GM19351 (cell line): Measurements from ENCODE around the gene HIVEP3.

Source experiments
- ATAC-seq: cut with Tn5 transposase; IDR thresholded peaks from one replicate; pipeline ENCODE4 v1.9.1; 2021; ENCODE audit warnings: mild to moderate bottlenecking, moderate library complexity; ENCODE audit not compliant: unreplicated experiment

Gene HIVEP3

DNA sequence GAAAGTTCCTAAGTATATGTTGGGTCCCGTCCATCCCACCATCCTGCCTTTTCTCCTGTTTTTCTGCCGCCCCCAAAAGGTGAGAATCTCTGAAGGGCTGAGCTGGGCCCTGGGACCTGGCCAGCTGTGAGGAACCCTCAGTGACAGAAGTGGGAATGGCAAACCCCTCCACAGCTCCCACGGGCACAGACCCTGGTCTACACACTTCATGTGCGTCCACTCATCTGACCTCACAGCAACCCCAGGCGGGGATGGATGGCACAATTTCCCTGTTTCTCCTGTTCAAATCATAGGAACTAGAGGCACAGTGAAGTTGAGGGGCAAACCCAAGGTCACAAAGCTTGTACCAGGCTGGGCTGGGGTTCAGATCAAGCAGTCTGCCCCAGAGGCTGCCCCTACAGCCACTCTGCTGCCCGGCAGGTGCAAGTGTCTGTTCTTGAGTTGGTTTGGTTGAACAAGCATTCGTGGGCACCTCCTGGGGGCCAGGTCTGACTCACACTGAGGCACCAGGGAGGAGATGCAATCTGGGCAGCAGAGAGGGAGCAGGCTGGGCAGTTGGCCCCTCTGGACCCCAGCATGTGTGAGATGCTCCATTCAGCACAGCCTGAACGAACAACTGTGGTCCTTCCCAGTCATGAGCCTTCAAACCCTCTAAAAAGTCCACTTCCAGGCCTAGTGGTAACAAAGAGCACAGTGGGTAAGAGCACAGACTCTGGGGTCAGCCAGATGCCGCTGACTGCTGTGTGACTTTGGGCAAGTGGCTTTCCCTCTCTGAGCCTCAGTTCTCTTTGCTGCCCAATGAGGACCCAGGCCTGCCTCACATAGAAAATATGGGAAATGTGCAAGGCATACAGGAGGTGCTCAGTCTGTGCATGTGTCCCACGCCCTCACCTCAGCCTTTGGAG, 438.3 kb downstream of the HIVEP3 start:
- ATAC-seq, result no peak

DNA sequence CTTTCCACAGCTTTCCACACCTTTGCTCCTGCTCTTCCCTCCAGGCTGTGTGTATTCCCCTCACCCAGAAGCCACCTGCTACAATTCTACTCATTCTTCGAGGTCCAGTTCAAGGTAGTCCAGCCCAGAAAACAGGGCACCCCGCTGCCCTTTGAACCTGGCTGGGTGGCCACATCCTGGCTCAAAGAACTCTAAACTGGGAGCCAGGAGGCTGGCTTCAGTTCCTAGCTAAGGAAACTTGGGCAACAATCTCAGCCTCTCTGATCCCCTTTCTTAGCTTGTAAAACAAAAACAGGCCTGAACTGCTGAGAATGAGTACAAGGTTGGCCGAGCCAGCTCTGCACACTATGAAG, 438.9 kb downstream of the HIVEP3 start:
- no peak for ATAC-seq

DNA sequence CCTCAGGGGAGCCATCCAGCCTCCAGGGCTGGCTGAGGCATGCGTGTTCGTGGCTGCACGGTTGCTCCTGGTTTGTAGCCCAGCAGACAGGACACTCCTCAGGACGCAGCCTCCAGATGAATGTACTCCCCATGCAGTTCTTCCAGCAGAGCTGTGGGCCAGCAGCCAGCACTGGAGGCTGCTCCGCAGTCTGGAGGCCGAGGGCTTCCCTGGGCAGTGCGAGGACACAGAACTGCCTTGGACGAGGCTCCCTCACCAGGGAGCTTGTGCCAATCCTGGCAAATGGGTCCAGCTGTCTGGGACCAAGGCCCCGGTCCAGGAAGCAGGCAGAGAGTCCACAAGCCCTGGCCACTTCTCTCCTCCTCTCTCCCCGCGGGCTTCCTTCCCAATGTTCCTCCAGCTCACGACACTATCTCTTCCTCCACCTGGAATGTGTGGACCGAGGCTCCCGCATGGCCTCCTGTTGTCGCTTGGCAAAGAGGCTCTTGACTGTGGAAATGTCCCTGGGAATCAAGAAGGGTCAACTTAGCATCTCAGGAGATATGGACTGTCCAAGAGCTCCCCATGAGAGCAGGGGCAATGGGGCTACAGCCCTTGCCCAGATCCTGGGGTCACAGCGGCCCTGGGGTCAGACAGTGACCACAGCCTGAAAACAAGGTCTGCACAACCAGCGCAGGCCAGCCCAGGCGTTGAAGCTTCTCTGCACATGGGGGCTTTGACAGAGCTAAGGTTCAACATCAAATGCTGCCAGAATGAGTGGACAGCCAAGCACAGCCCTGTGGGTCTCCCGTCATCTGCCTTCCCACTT, 439.5 kb downstream of the HIVEP3 start:
- ATAC-seq, result no peak

GRCh38 chr1:41478118-41478748, 440.5 kb downstream of the HIVEP3 start:
- ATAC-seq, result no peak

DNA sequence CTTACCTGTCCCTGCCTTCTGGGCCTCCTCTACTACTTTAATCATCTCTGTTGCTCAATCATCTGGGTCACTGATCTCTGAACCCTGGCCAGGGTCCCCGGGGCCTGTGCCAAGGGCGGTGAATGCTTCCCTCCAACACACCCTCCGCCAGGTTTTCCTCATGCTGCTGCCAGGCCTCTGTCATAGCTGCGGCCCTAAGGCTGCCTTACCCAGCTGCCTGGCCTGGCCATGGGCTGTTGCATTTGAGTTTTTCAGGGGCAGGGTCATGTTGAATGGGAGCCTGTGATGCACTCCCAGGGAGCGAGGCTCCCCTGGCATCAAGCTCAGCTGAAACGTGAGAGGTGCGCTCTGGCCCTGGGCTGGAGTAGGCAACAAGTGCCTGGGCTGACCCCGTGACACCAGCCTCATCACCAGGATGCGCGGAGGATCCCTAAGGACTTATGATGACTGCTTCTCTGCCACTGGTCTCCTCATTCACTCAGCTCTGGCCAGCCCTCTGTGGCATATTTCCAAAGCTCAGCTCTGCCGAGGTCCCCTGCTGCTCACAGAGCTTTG, 441.8 kb downstream of the HIVEP3 start:
- no peak for ATAC-seq

DNA sequence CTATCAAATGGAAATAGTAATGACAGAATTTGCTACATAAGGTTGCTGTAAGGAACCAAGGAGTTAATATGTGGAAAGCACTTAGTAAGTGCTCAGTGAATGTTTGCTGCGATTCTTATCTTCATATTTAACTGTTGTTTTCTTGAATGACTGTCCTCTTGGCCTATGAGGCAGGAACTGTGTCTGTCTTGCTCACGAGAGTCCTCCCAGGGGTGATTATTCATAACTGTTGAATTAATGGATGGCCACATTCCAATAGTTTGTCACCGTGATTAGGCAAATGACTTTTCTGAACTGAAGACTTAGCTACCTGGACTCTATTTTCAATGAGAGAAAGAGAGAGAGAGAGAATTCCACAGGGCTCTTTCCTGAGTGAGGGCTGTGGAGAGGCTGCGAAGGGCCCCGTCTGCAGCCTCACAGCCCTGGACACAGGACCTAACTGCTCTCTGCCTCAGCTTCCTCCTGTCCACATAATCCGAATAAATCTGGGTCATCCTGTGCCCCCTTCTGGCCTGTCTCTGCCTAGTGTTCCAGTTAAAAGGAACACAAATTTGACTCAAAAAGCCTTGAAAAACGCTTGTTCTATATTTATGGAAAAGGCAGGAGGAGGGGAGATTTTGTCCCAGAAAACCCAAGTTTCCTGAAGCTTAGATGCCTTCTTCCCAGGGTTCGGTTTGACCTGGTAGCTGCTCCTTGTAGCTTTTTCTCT, 442.7 kb downstream of the HIVEP3 start:
- no peak for ATAC-seq

- ATAC-seq, result no peak
Observed at GRCh38 chr1:41475346-41475745, 443.4 kb downstream of the HIVEP3 start.

DNA sequence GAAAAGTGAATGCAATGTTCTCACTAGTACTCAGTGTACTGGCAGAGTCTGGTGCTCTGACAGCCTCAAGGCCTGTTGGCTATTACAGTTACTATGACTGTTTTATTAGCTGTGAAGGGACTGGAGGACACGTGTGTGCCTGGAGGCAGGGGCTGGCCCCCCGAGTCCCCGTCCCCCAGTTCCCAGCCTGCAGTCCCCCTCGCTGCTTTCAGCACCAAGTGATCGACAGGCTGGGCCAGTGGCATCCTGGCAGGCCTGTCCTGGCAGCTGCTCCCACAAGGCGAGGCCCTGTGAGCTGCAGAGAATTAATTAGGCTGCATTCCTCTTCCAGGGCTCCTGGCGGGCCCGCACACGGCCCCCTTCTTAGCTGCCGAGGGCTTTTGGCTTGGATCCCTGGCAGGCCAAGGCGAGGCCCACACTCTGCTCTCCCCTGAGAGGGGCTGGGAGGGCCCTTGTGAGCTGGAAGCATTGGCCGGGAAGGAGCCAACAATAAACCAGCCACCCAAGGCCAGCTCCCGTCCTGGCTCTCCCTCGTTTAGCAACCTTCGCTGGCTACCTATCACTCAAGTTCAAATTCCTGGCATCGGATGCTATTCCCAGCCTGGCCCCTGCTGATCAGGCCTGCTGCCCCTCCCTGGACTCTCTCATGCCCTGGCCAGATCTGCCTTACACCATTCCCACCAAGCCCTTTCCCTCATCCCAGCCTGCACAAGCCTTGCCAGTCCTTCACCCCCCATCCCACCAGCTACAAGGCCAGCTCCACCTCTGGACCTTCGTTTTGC, 444.0 kb downstream of the HIVEP3 start:
- ATAC-seq, result no peak

GRCh38 chr1:41473738-41474362, 444.9 kb downstream of the HIVEP3 start:
- ATAC-seq, result no peak

- ATAC-seq, result no peak
Observed at GRCh38 chr1:41471658-41472057, 447.1 kb downstream of the HIVEP3 start.

GRCh38 chr1:41469706-41470105, 449.0 kb downstream of the HIVEP3 start:
- ATAC-seq, result no peak

GRCh38 chr1:41468122-41468762, 450.5 kb downstream of the HIVEP3 start:
- no peak for ATAC-seq

GRCh38 chr1:41467673-41468072, 451.0 kb downstream of the HIVEP3 start:
- ATAC-seq, result no peak

- no peak for ATAC-seq
Observed at GRCh38 chr1:41466146-41466545, 452.6 kb downstream of the HIVEP3 start.

DNA sequence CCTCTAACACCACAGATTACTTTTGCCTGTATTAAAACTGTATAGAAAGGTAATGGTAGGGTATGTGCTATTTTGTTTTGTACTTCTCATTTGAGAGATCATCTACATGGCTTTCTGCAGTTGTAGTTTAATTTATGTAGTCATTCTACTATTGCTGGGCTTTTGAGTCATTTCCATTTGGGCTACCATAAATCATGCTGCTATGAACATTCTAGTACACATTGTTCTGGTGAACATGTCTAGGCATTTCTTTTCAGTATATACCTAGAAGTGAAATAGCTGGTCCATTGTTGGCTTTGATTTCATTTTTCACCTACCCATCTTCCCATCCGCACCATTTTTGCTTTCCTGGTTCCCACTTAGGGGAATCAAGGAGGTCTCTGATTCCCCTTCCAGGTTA, 453.0 kb downstream of the HIVEP3 start:
- ATAC-seq, result no peak

DNA sequence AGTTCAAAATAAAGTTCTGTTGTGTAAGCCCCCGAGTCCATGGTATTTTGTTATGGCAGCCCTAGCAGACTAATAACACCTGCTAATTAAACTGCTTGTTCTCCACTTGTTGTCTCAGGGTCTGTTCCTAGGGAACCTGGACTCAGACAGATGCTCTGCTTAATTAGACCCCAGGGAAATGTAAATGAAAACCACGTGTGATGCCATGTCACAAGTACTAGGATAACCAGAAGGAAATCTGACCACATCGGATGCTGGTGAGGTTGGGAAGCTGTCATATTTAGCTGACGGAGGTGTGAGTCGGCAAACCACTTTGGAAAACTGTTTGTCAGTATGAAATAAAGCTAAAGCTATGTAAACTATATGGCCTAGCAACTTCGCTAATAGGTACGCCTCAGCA, 453.8 kb downstream of the HIVEP3 start:
- ATAC-seq, result no peak

DNA sequence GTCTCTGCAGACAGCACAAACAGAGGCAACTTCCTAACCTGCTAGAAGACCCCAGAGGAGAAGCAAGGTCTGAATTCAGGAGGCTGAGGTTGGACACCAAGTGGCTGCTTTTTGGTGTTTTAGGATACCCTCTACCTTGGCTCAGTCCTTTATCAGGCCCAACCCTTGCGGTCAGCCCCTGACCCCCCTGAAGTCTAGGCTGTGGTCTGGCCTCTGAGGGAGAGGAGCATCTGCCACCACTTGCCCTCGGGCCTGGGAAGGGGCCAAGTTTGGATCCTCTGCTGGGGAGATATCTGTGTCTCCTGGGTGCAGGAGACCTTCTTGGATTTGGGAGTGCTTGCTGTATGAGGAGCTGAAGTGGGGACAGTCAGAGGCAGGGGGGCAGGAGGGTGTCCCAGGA, 455.2 kb downstream of the HIVEP3 start:
- no peak for ATAC-seq

DNA sequence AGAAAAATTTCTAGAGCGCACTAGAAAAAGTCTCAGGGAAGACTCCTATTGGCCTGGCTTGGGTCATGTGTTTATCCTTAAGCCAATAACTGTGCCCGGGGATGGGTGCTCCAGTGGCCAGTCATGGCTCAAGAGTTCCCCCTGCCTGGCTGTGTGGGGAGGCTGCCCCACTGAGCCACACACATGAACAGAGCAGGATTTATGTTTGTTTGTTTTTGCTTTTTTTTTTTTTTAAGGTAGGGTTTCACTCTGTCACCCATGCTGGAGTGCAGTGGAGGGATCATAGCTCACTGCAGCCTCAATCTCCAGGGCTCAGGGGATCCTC, 456.1 kb downstream of the HIVEP3 start:
- no peak for ATAC-seq
